K562 (cell line): ENCODE measurements around the gene MARK2. TPM values are rescaled to one million over a fixed set of nuclear protein-coding genes. Genes with fewer than 3 reads are reported as not detected.

ENCODE experiments used
- ARID1B ChIP-seq: fragments of 450-650 bp; IDR thresholded peaks from 2 replicates; pipeline ENCODE4 v1.6.1; 2016; ENCODE audit warnings: antibody characterized with exemption, mild to moderate bottlenecking, inconsistent platforms
- CBX5 ChIP-seq: IDR thresholded peaks from 2 replicates; pipeline ENCODE4 v1.6.1; 2014; ENCODE audit warnings: low read depth, borderline replicate concordance
- E2F6 ChIP-seq, 2 experiments: IDR thresholded peaks; 2 replicates each; pipeline ENCODE4 v1.6.1; 2011; ENCODE audit warnings: borderline replicate concordance in 1 of 2, control low read depth in 1 of 2, low read depth in 1 of 2, low read length in 1 of 2, mild to moderate bottlenecking in 1 of 2, mixed read lengths in 1 of 2, moderate library complexity in 1 of 2; ENCODE audit not compliant: insufficient read depth in 1 of 2, insufficient read length in 1 of 2, poor library complexity in 1 of 2, severe bottlenecking in 1 of 2; ENCODE audit errors: extremely low read depth in 1 of 2
- HMGN3 ChIP-seq: IDR thresholded peaks from 2 replicates; pipeline ENCODE4 v1.6.1; 2011; ENCODE audit warnings: borderline replicate concordance, low read depth, mild to moderate bottlenecking, mixed read lengths, low read length; ENCODE audit not compliant: insufficient read length; ENCODE audit errors: extremely low read depth
- JUN ChIP-seq, 2 experiments: sonication (generic) in 1 of 2; formaldehyde crosslinking in 1 of 2; IDR thresholded peaks; 2 replicates each; pipeline versions ENCODE4 v1.6.1 to v1.8.0; 2012 to 2022; ENCODE audit warnings: borderline replicate concordance in 2 of 2, mild to moderate bottlenecking in 2 of 2, improper control_type of control experiment in 1 of 2, low read depth in 1 of 2, low read length in 1 of 2, missing genetic modification reagents in 1 of 2
- KAT7 ChIP-seq: sonication (generic); formaldehyde crosslinking; IDR thresholded peaks from 2 replicates; pipeline ENCODE4 v1.8.0; 2022; ENCODE audit warnings: missing genetic modification reagents, mild to moderate bottlenecking, borderline replicate concordance
- NCOA6 ChIP-seq: fragments of 450-650 bp; IDR thresholded peaks from 2 replicates; pipeline ENCODE4 v1.6.1; 2017; ENCODE audit warnings: mild to moderate bottlenecking
- NR0B1 ChIP-seq: fragments of 450-650 bp; IDR thresholded peaks from one replicate; pipeline ENCODE4 v1.6.1; 2018; ENCODE audit warnings: mild to moderate bottlenecking, moderate library complexity; ENCODE audit not compliant: partially characterized antibody
- RBBP5 ChIP-seq: fragments of 200-600 bp; sonication (generic); IDR thresholded peaks from 2 replicates; pipeline ENCODE4 v1.6.1; 2012; ENCODE audit warnings: borderline replicate concordance, mild to moderate bottlenecking, low read length, control low read depth, inconsistent platforms; ENCODE audit not compliant: insufficient read depth, poor library complexity, severe bottlenecking
- RBM14 ChIP-seq: fragments of 200-400 bp; formaldehyde crosslinking; IDR thresholded peaks from 2 replicates; pipeline ENCODE4 v1.6.1; 2018; ENCODE audit warnings: low read depth, mild to moderate bottlenecking, low read length, moderate library complexity, borderline replicate concordance; ENCODE audit not compliant: insufficient read depth
- TAF1 ChIP-seq: IDR thresholded peaks from 2 replicates; pipeline ENCODE4 v1.6.1; 2011; ENCODE audit warnings: mild to moderate bottlenecking, low read length, moderate library complexity; ENCODE audit not compliant: insufficient read depth, control insufficient read depth, severe bottlenecking; ENCODE audit errors: extremely low read depth
- TBL1XR1 ChIP-seq, 2 experiments: IDR thresholded peaks; 2 replicates each; pipeline ENCODE4 v1.6.1; 2012; ENCODE audit warnings: improper control_type of control experiment in 2 of 2, low read length in 2 of 2, mild to moderate bottlenecking in 1 of 2
- ZBTB17 ChIP-seq: fragments of 450-650 bp; formaldehyde crosslinking; IDR thresholded peaks from 2 replicates; pipeline ENCODE4 v1.4.0; 2020; ENCODE audit warnings: mild to moderate bottlenecking
- ZBTB34 ChIP-seq: fragments of 250-450 bp; sonication (Bioruptor Pico); IDR thresholded peaks from 2 replicates; pipeline ENCODE4 v1.8.0; 2021; ENCODE audit warnings: mild to moderate bottlenecking, moderate library complexity
- ZHX1 ChIP-seq: fragments of 150-350 bp; conservative IDR thresholded peaks from 2 replicates; pipeline ENCODE4 v1.6.1; 2014; ENCODE audit warnings: low read length
- ZNF12 ChIP-seq: sonication (generic); formaldehyde crosslinking; IDR thresholded peaks from 2 replicates; pipeline ENCODE4 v1.4.0; 2020; ENCODE audit warnings: mild to moderate bottlenecking, missing genetic modification reagents
- ZNF717 ChIP-seq: fragments of 250-450 bp; sonication (Bioruptor Pico); IDR thresholded peaks from 2 replicates; pipeline ENCODE4 v1.5.0; 2021
- ZNF785 ChIP-seq: fragments of 250-450 bp; sonication (Bioruptor Pico); IDR thresholded peaks from 2 replicates; pipeline ENCODE4 v1.4.0; 2020; ENCODE audit warnings: mild to moderate bottlenecking
- ZSCAN29 ChIP-seq: fragments of 450-650 bp; IDR thresholded peaks from 2 replicates; pipeline ENCODE4 v1.6.1; 2017
- polyA plus RNA-seq, 8 experiments: library from polyadenylated mRNA; depleted of rRNA in 4 of 8; stranded (reverse) in 5 of 8; unstranded in 3 of 8; fragments of >200 nt; fragmentation: Nextera tagmentation in 2 of 8; fragmentation: Illumina TruSeq in 1 of 8; extraction: Ambion mirVana in 2 of 8; extraction: Trizol in 1 of 8; gene quantifications; 2 replicates each; pipeline versions ENCODE4 v1.2.1 to v1.2.3, GENCODE V29; 2011 to 2014; ENCODE audit warnings: inconsistent platforms in 1 of 8, missing spikeins in 1 of 8
- total RNA-seq, 7 experiments: library from RNA; depleted of rRNA in 6 of 7; stranded (reverse); fragments of >200 nt in 6 of 7; fragmentation: Illumina TruSeq in 2 of 7; extraction: Trizol in 2 of 7; gene quantifications; 2 replicates each; pipeline versions ENCODE4 v1.2.1 to v1.2.3, GENCODE V29; 2011 to 2021; ENCODE audit warnings: low replicate concordance in 1 of 7

MARK2 gene
- total and polyA plus RNA-seq, 9 of the 15 experiments (the other 6 are each of a cell fraction or from before 2014, with no cell fraction given) = 0.32 to 43.5 (median 15.1) TPM

- TF ChIP-seq RBBP5 (no peak), JUN (IDR thresholded peaks at IDR 0.05; ENCODE audit: borderline replicate concordance, low read depth, low read length) (no peak), JUN (CRISPR knock-in tag; IDR thresholded peaks at IDR 0.05; ENCODE audit: borderline replicate concordance) (no peak), RBM14 (0 out of 2 replicates have a peak, but pooled peaks have one; percentile 52), ARID1B (no peak), E2F6 (IDR thresholded peaks at IDR 0.05; ENCODE audit: borderline replicate concordance in 1 of 2, extremely low read depth in 1 of 2, insufficient read depth in 1 of 2, insufficient read length in 1 of 2, low read depth in 1 of 2, low read length in 1 of 2, poor library complexity in 1 of 2, severe bottlenecking in 1 of 2) (peak in 1 of 2 experiments; percentile 5), ZNF717 (CRISPR knock-in tag) (no peak), ZNF785 (CRISPR knock-in tag) (no peak), TBL1XR1 (IDR thresholded peaks at IDR 0.05; ENCODE audit: low read length in 2 of 2) (no peak), ZNF12 (CRISPR knock-in tag) (no peak), NCOA6 (no peak), ZSCAN29 (no peak), CBX5 (no peak), ZBTB17 (CRISPR knock-in tag) (no peak), ZBTB34 (no peak), NR0B1 (no peak), TAF1 (no peak), ZHX1 (no peak), KAT7 (no peak), HMGN3 (no peak)
Observed at GRCh38 chr11:63813563-63814382, 25.1 kb upstream of the MARK2 start (continued).
